Hepatocyte (in vitro differentiated cells): Measurements from ENCODE around the gene OCEL1.

Experiments
- EZH2 ChIP-seq: fragments of 200-600 bp; sonication (generic); IDR thresholded peaks from 2 replicates; pipeline ENCODE4 v1.6.1; 2016; ENCODE audit warnings: antibody characterized with exemption, mild to moderate bottlenecking, borderline replicate concordance
- EZH2phosphoT487 ChIP-seq: fragments of 200-600 bp; sonication (generic); IDR thresholded peaks from one replicate; pipeline ENCODE4 v1.6.1; 2018; ENCODE audit warnings: antibody characterized with exemption, mild to moderate bottlenecking, low read depth, moderate library complexity; ENCODE audit not compliant: unreplicated experiment, severe bottlenecking
- TF ChIP-seq, protein P1 (sequence below): fragments of 200-600 bp; sonication (generic); IDR thresholded peaks from 2 replicates; pipeline ENCODE4 v1.5.1; 2016; ENCODE audit warnings: antibody characterized with exemption, mild to moderate bottlenecking; ENCODE audit not compliant: poor library complexity

DNA sequence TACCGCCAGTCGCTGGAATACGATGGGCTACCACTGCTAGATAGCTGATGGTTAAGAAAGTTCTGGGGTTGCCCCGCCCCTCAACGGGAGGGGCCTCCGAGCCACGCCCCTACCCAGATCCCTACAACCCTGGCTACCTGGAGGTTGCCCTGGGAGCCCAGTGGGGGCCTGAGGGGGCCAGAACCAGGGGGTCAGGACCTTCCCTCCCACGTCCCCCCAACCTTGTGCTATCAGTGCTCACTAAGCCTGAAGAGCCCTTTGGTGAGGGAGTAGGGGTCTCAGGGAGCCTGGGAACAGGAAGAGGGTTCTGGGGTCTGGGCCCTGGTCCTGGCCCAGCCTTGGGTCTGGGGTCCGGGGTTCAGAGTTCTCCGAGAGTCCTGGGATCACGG is 8.9 kb downstream of the OCEL1 start:
- TF ChIP-seq, protein P1, sequence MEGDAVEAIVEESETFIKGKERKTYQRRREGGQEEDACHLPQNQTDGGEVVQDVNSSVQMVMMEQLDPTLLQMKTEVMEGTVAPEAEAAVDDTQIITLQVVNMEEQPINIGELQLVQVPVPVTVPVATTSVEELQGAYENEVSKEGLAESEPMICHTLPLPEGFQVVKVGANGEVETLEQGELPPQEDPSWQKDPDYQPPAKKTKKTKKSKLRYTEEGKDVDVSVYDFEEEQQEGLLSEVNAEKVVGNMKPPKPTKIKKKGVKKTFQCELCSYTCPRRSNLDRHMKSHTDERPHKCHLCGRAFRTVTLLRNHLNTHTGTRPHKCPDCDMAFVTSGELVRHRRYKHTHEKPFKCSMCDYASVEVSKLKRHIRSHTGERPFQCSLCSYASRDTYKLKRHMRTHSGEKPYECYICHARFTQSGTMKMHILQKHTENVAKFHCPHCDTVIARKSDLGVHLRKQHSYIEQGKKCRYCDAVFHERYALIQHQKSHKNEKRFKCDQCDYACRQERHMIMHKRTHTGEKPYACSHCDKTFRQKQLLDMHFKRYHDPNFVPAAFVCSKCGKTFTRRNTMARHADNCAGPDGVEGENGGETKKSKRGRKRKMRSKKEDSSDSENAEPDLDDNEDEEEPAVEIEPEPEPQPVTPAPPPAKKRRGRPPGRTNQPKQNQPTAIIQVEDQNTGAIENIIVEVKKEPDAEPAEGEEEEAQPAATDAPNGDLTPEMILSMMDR, result no peak
- TF ChIP-seq EZH2 (no peak), EZH2phosphoT487 (no peak)
